COR-L47 (cell line): Measurements from ENCODE around the gene PRRT3.
A peak's percentile ranks its signal among the peaks of the same experiment; 100 is the strongest.
"Not testable (repeated sequence)": the region's sequence is repeated elsewhere in the genome, so short reads cannot be mapped to it uniquely, and the experiment has no call there.

ENCODE experiments used
- DNase-seq: peaks from one replicate; lab custom pipeline; 2025; lab: John Stamatoyannopoulos, UW

PRRT3 gene

GRCh38 chr3:9947025-9947995 lies 4.9 kb downstream of the PRRT3 start:
- peak; percentile 30 for DNase-seq

- DNase-seq, result peak; percentile 68
These were observed 5.8 kb downstream of the PRRT3 start for GRCh38 chr3:9946112-9947024.

- no peak for DNase-seq
These were observed 6.8 kb downstream of the PRRT3 start for GRCh38 chr3:9945358-9945757.

GRCh38 chr3:9944271-9944670 lies 7.9 kb downstream of the PRRT3 start:
- no peak for DNase-seq

- no peak for DNase-seq
These were observed 9.1 kb downstream of the PRRT3 start for GRCh38 chr3:9942934-9943690.

- no peak for DNase-seq
These were observed 10.0 kb downstream of the PRRT3 start for GRCh38 chr3:9942164-9942563.

GRCh38 chr3:9940746-9941145 lies 11.5 kb downstream of the PRRT3 start:
- DNase-seq, result no peak

GRCh38 chr3:9939906-9940305 lies 12.3 kb downstream of the PRRT3 start:
- not testable (repeated sequence) for DNase-seq

GRCh38 chr3:9938966-9939365 lies 13.2 kb downstream of the PRRT3 start:
- no peak for DNase-seq

- no peak for DNase-seq
These were observed 14.5 kb downstream of the PRRT3 start for GRCh38 chr3:9937486-9938238.

GRCh38 chr3:9935966-9936510 lies 16.2 kb downstream of the PRRT3 start:
- DNase-seq, result no peak

GRCh38 chr3:9934993-9935392 lies 17.2 kb downstream of the PRRT3 start:
- DNase-seq, result no peak

- DNase-seq, result no peak
These were observed 18.0 kb downstream of the PRRT3 start for GRCh38 chr3:9934235-9934621.

- peak; percentile 82 for DNase-seq
These were observed 18.5 kb downstream of the PRRT3 start, which contains the start of gene CRELD1 for GRCh38 chr3:9933561-9934234. Gene CRELD1, plus strand, starts transcription at chr3:9933834. Its CDS starts 605 bp downstream, at chr3:9934439.

GRCh38 chr3:9932843-9933560 lies 19.2 kb downstream of the PRRT3 start:
- peak; percentile 39 for DNase-seq

- no peak for DNase-seq
These were observed 19.7 kb downstream of the PRRT3 start for GRCh38 chr3:9932535-9932842.

GRCh38 chr3:9930804-9931418 lies 21.3 kb downstream of the PRRT3 start:
- DNase-seq, result no peak

GRCh38 chr3:9928158-9928557 lies 24.1 kb downstream of the PRRT3 start:
- DNase-seq, result no peak
